OCI-LY3 (cell line): ENCODE results near the gene IPO4.

ENCODE experiments used
- H2AFZ ChIP-seq: fragments of 200-600, 300-600 bp; shearing (Covaris generic); 2 replicates; pipeline ENCODE4 v1.6.0; 2014; ENCODE audit warnings: antibody characterized with exemption, low read depth, low read length
- H3K27ac ChIP-seq: fragments of 200-600, 300-600 bp; sonication (generic); 2 replicates; pipeline ENCODE4 v1.5.1; 2014; ENCODE audit warnings: mild to moderate bottlenecking, low read length, moderate library complexity, mixed read lengths
- H3K27me3 ChIP-seq: fragments of 200-600, 300-600 bp; sonication (generic); 2 replicates; pipeline ENCODE4 v1.6.1; 2014; ENCODE audit warnings: low read depth, low read length, mixed read lengths
- H3K36me3 ChIP-seq: fragments of 200-600, 300-600 bp; sonication (generic); replicated peaks from 2 replicates; pipeline ENCODE3; 2014; ENCODE audit warnings: low read depth, low read length, mixed read lengths
- H3K4me1 ChIP-seq: fragments of 300-600, 200-600 bp; sonication (generic); 2 replicates; pipeline ENCODE4 v1.6.1; 2014; ENCODE audit warnings: low read length, mixed read lengths
- H3K4me2 ChIP-seq: fragments of 200-600, 300-600 bp; sonication (generic); 2 replicates; pipeline ENCODE4 v1.6.1; 2014; ENCODE audit warnings: low read length, mixed read lengths
- H3K4me3 ChIP-seq: fragments of 300-600, 200-600 bp; sonication (generic); 2 replicates; pipeline ENCODE4 v1.5.1; 2014; ENCODE audit warnings: antibody characterized with exemption, mild to moderate bottlenecking, low read length, moderate library complexity
- H3K79me2 ChIP-seq: fragments of 300-600, 200-600 bp; shearing (Covaris generic); 2 replicates; pipeline ENCODE4 v1.6.1; 2014; ENCODE audit warnings: mild to moderate bottlenecking, low read length, mixed read lengths
- H3K9ac ChIP-seq: fragments of 300-600, 200-600 bp; shearing (Covaris generic); 2 replicates; pipeline ENCODE4 v1.6.0; 2014; ENCODE audit warnings: mild to moderate bottlenecking, low read length, moderate library complexity
- H3K9me3 ChIP-seq: fragments of 200-600, 300-600 bp; shearing (Covaris generic); 2 replicates; pipeline ENCODE4 v1.6.1; 2014; ENCODE audit warnings: low read length, mixed read lengths; ENCODE audit not compliant: insufficient read depth
- H4K20me1 ChIP-seq: fragments of 200-600, 300-600 bp; sonication (generic); 2 replicates; pipeline ENCODE4 v1.6.1; 2016; ENCODE audit warnings: low read length, mixed read lengths; ENCODE audit not compliant: insufficient read depth
- CTCF ChIP-seq: fragments of 200-600, 300-600 bp; sonication (generic); IDR thresholded peaks from 2 replicates; pipeline ENCODE4 v1.5.1; 2014; ENCODE audit warnings: antibody characterized with exemption, low read length, low read depth
- EZH2phosphoT487 ChIP-seq: fragments of 200-600 bp; shearing (Covaris generic); IDR thresholded peaks from 2 replicates; pipeline ENCODE4 v1.6.1; 2018; ENCODE audit warnings: antibody characterized with exemption, mixed run types, low read depth

IPO4 gene

DNA sequence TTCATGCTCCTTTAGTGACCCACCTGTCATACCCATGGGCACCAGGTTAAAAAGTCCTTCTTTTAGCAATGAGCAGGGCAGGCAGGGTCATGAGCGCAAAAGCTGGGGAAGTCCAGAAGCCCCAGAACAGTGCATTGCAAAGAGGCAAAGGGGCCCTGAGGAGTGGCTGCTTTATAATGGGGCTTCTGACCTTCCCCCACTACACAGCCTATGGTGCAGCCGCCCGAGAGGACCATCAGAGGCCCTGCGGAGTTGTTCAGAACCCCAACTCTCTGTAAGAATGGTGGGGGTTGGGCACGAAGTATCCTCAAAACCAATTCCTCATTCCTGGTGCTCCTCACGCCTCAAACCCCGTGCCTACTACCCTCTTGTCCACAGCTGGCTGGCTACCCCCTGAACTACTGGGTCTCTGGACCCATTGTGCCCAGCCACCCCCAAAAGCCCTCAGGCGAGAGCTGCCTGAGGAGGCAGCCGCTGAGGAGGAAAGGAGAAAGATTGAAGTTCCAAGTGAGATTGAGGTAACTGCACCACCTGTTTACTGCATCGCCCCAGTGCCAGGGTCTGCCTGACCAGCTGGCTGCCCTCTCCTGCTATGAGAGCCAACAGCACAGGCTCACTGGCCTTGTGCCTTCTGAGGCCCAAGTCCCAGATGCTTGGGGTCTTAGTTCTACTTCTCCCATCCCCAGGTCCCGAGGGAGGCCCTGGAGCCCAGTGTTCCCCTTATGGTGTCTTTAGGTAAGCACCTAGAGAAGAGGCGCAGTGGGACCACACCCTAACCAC is 10.0 kb downstream of the IPO4 start:
- no peak overlapping the region for H3K4me3 ChIP-seq
- TF ChIP-seq CTCF (no peak), EZH2phosphoT487 (no peak)
- no peaks in the 10 kb centered on the region for H3K9me3 ChIP-seq
- H3K27me3 ChIP-seq: no peaks in the 10 kb centered on the region
- H3K4me2 ChIP-seq: no peak overlapping the region
- H3K36me3 ChIP-seq: peaks cover 51% of the 10 kb centered on the region
- H3K79me2 ChIP-seq: no peaks in the 10 kb centered on the region
- H4K20me1 ChIP-seq: no peaks in the 10 kb centered on the region
- H3K9ac ChIP-seq: no peak overlapping the region
- H3K27ac ChIP-seq: no peak overlapping the region
- no peaks in the 10 kb centered on the region for H3K4me1 ChIP-seq
- no peak overlapping the region for H2AFZ ChIP-seq

GRCh38 chr14:24177891-24178290 is 10.7 kb downstream of the IPO4 start:
- Histone ChIP-seq H3K9me3 (no peaks in the 10 kb centered on the region), H3K9ac (no peak overlapping the region), H3K4me3 (no peak overlapping the region), H3K79me2 (no peaks in the 10 kb centered on the region), H3K27me3 (no peaks in the 10 kb centered on the region), H3K4me1 (no peaks in the 10 kb centered on the region), H4K20me1 (no peaks in the 10 kb centered on the region), H2AFZ (no peak overlapping the region), H3K36me3 (peaks cover 49% of the 10 kb centered on the region), H3K4me2 (no peak overlapping the region), H3K27ac (no peak overlapping the region)
- TF ChIP-seq EZH2phosphoT487 (no peak), CTCF (no peak)

GRCh38 chr14:24177041-24177825 is 11.4 kb downstream of the IPO4 start:
- peaks cover 45% of the 10 kb centered on the region for H3K36me3 ChIP-seq
- no peak overlapping the region for H3K4me3 ChIP-seq
- H3K27me3 ChIP-seq: no peaks in the 10 kb centered on the region
- no peaks in the 10 kb centered on the region for H4K20me1 ChIP-seq
- no peak overlapping the region for H3K9ac ChIP-seq
- H3K79me2 ChIP-seq: no peaks in the 10 kb centered on the region
- H3K4me1 ChIP-seq: no peaks in the 10 kb centered on the region
- H3K9me3 ChIP-seq: no peaks in the 10 kb centered on the region
- no peak overlapping the region for H3K4me2 ChIP-seq
- TF ChIP-seq CTCF: no peak
- TF ChIP-seq EZH2phosphoT487: no peak
- H3K27ac ChIP-seq: no peak overlapping the region
- H2AFZ ChIP-seq: no peak overlapping the region

DNA sequence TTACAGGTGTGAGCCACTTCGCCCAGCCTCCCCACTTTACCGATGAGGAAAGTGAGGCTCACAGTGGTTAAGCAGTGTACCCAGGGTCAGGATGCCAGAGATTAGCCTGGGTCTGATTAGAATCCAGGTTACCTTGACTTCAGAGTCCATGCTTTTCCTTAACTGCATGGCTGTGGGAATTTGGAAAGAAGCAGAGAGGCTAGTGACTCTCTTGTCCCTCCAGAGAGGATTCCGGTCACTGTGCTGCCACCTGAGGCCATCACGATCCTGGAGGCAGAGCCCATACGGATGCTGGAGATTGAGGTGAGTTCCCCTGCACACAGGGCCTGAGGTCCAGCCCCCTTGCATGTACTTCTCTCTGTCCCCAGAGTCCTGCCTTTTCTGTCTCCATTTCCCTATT is 12.0 kb downstream of the IPO4 start:
- Histone ChIP-seq H3K4me2 (no peak overlapping the region), H3K4me1 (no peaks in the 10 kb centered on the region), H3K27ac (no peak overlapping the region), H3K36me3 (peaks cover 45% of the 10 kb centered on the region), H3K27me3 (no peaks in the 10 kb centered on the region), H3K79me2 (no peaks in the 10 kb centered on the region), H4K20me1 (no peaks in the 10 kb centered on the region), H2AFZ (no peak overlapping the region), H3K9ac (no peak overlapping the region), H3K4me3 (no peak overlapping the region), H3K9me3 (no peaks in the 10 kb centered on the region)
- TF ChIP-seq CTCF (no peak), EZH2phosphoT487 (no peak)
